K562 (cell line): ENCODE measurements around the gene MYO16. TPM values are rescaled to one million over a fixed set of nuclear protein-coding genes. Genes with fewer than 3 reads are reported as not detected.

ENCODE experiments used
- ATAC-seq: fragments of 200-7000 bp; cut with Tn5 transposase; 3 replicates; pipeline ENCODE4 v1.9.1; 2020; ENCODE audit warnings: moderate library complexity
- BruUV-seq: library from RNA; stranded (reverse); fragments of 400-500 nt; replicated peaks from 2 replicates; lab custom pipeline; 2021; lab: Mats Ljungman, UMichigan
- CTCF ChIA-PET: fragments of 300-600 bp; formaldehyde crosslinking; extraction: SDS; loops from one replicate; lab custom pipeline; 2021; ENCODE audit warnings: low intra/inter-chr PET ratio; lab: Yijun Ruan, JAX
- POLR2A ChIA-PET: fragments of 300-600, 350-650 bp; sonication (Branson Sonifier 250); formaldehyde crosslinking; extraction: SDS; loops from one replicate; lab custom pipeline; 2021; ENCODE audit warnings: antibody characterized with exemption, inconsistent platforms; lab: Yijun Ruan, JAX
- DNase-seq, 4 experiments: peaks; one replicate each; pipeline versions ENCODE4 v3.0.0 to v3.0.0-alpha.2; 2011 to 2018; ENCODE audit warnings: low spot score in 3 of 4, mixed read lengths in 3 of 4; ENCODE audit errors: extremely low read depth in 1 of 4
- FAIRE-seq: peaks from 2 replicates; lab custom pipeline; 2011; peaks lifted over from hg19 to GRCh38; lab: Jason Lieb, UNC
- H2AFZ ChIP-seq: 2 replicates; pipeline ENCODE4 v1.6.0; 2011; ENCODE audit warnings: low read depth, low read length, control low read depth, inconsistent platforms
- H3K27ac ChIP-seq: fragments of 200-600 bp; 3 replicates; pipeline ENCODE4 v1.8.0; 2011; ENCODE audit warnings: low read depth, mild to moderate bottlenecking, control low read depth, inconsistent platforms, low read length, moderate library complexity, mixed read lengths; ENCODE audit errors: extremely low read depth
- H3K27me3 ChIP-seq, 2 experiments: fragments of 300-600 bp in 1 of 2; 2 replicates in 1 of 2; 3 replicates in 1 of 2; pipeline versions ENCODE4 v1.6.0 to v1.8.0; 2011; ENCODE audit warnings: inconsistent platforms in 2 of 2, low read length in 2 of 2, mild to moderate bottlenecking in 1 of 2, mixed read lengths in 1 of 2, moderate library complexity in 1 of 2; ENCODE audit not compliant: control insufficient read depth in 2 of 2, insufficient read depth in 2 of 2
- H3K36me3 ChIP-seq: fragments of 300-600 bp; 3 replicates; pipeline ENCODE4 v1.8.0; 2011; ENCODE audit warnings: mild to moderate bottlenecking, low read length, inconsistent platforms; ENCODE audit not compliant: control insufficient read depth, insufficient read depth
- H3K4me1 ChIP-seq, 2 experiments: fragments of 200-600 bp in 1 of 2; replicated peaks in 1 of 2; 2 replicates in 1 of 2; 3 replicates in 1 of 2; pipeline versions ENCODE4 v1.5.1 to v1.8.0; 2011; ENCODE audit warnings: inconsistent platforms in 2 of 2, low read length in 2 of 2, mild to moderate bottlenecking in 1 of 2, mixed read lengths in 1 of 2, moderate library complexity in 1 of 2; ENCODE audit not compliant: control insufficient read depth in 2 of 2, insufficient read depth in 2 of 2
- H3K4me2 ChIP-seq: 2 replicates; pipeline ENCODE4 v1.6.1; 2011; ENCODE audit warnings: low read length, control low read depth, inconsistent platforms, mixed read lengths; ENCODE audit not compliant: insufficient read depth
- H3K4me3 ChIP-seq: fragments of 200-600 bp; sonication (generic), shearing (Covaris generic); 2 replicates; pipeline ENCODE4 v1.5.1; 2016; ENCODE audit warnings: control low read depth, inconsistent platforms
- H3K79me2 ChIP-seq: fragments of 200-600 bp; 3 replicates; pipeline ENCODE4 v1.8.0; 2011; ENCODE audit warnings: low read length, inconsistent platforms; ENCODE audit not compliant: control insufficient read depth, insufficient read depth
- H3K9ac ChIP-seq, 2 experiments: 2 replicates each; pipeline versions ENCODE4 v1.6.0 to v1.6.1; 2011; ENCODE audit warnings: low read depth in 2 of 2, low read length in 2 of 2, control low read depth in 1 of 2, inconsistent platforms in 1 of 2, mild to moderate bottlenecking in 1 of 2, mixed read lengths in 1 of 2; ENCODE audit not compliant: insufficient read depth in 1 of 2
- H3K9me1 ChIP-seq: one replicate; pipeline ENCODE4 v1.6.0; 2011; ENCODE audit warnings: inconsistent platforms, mild to moderate bottlenecking, low read length, moderate library complexity; ENCODE audit not compliant: control insufficient read depth, insufficient read depth
- H3K9me3 ChIP-seq: replicated peaks from 2 replicates; pipeline ENCODE4 v1.5.1; 2011; ENCODE audit warnings: low read depth, low read length, inconsistent platforms; ENCODE audit not compliant: control insufficient read depth, insufficient read depth
- H4K20me1 ChIP-seq: replicated peaks from 2 replicates; pipeline ENCODE4 v1.6.1; 2011; ENCODE audit warnings: low read length, inconsistent platforms, mixed read lengths; ENCODE audit not compliant: control insufficient read depth, insufficient read depth
- ARID1B ChIP-seq: fragments of 450-650 bp; IDR thresholded peaks from 2 replicates; pipeline ENCODE4 v1.6.1; 2016; ENCODE audit warnings: antibody characterized with exemption, mild to moderate bottlenecking, inconsistent platforms
- CBX5 ChIP-seq: IDR thresholded peaks from 2 replicates; pipeline ENCODE4 v1.6.1; 2014; ENCODE audit warnings: low read depth, borderline replicate concordance
- ELK3 ChIP-seq: fragments of 450-650 bp; formaldehyde crosslinking; IDR thresholded peaks from 2 replicates; pipeline ENCODE4 v1.4.0; 2020; ENCODE audit warnings: mild to moderate bottlenecking
- HMGXB4 ChIP-seq: sonication (generic); formaldehyde crosslinking; IDR thresholded peaks from 2 replicates; pipeline ENCODE4 v1.8.1; 2023; ENCODE audit warnings: mild to moderate bottlenecking, missing genetic modification reagents
- RBM14 ChIP-seq: fragments of 200-400 bp; formaldehyde crosslinking; IDR thresholded peaks from 2 replicates; pipeline ENCODE4 v1.6.1; 2018; ENCODE audit warnings: low read depth, mild to moderate bottlenecking, low read length, moderate library complexity, borderline replicate concordance; ENCODE audit not compliant: insufficient read depth
- ZBTB1 ChIP-seq: sonication (generic); formaldehyde crosslinking; IDR thresholded peaks from 2 replicates; pipeline ENCODE4 v1.8.1; 2023; ENCODE audit warnings: missing genetic modification reagents, low read depth, mild to moderate bottlenecking, borderline replicate concordance
- whole genome bisulfite sequencing: fragments of 100-300 bp; shearing (Covaris generic); methylation state at CpG from one replicate; pipeline ENCODE4 v1.1.6; 2016; ENCODE audit warnings: low coverage, mixed read lengths; ENCODE audit not compliant: insufficient coverage; ENCODE audit errors: missing lambda C conversion rate; 5-methylcytosine and 5-hydroxymethylcytosine counted together
- in situ Hi-C: fragments of 300-500 bp; cut with MboI; formaldehyde crosslinking; loops from 4 replicates; pipeline ENCODE4 v1.15.0; 2018; ENCODE audit warnings: inconsistent platforms, mixed read lengths
- intact Hi-C: fragments of 100-400 bp; cut with micrococcal nuclease; formaldehyde crosslinking; loops from 2 replicates; pipeline ENCODE4 v1.14.2; 2022
- polyA plus RNA-seq, 8 experiments: library from polyadenylated mRNA; depleted of rRNA in 4 of 8; stranded (reverse) in 5 of 8; unstranded in 3 of 8; fragments of >200 nt; fragmentation: Nextera tagmentation in 2 of 8; fragmentation: Illumina TruSeq in 1 of 8; extraction: Ambion mirVana in 2 of 8; extraction: Trizol in 1 of 8; gene quantifications; 2 replicates each; pipeline versions ENCODE4 v1.2.1 to v1.2.3, GENCODE V29; 2011 to 2014; ENCODE audit warnings: inconsistent platforms in 1 of 8, missing spikeins in 1 of 8
- total RNA-seq, 7 experiments: library from RNA; depleted of rRNA in 6 of 7; stranded (reverse); fragments of >200 nt in 6 of 7; fragmentation: Illumina TruSeq in 2 of 7; extraction: Trizol in 2 of 7; gene quantifications; 2 replicates each; pipeline versions ENCODE4 v1.2.1 to v1.2.3, GENCODE V29; 2011 to 2021; ENCODE audit warnings: low replicate concordance in 1 of 7

Gene MYO16
- total and polyA plus RNA-seq, 9 of the 15 experiments (the other 6 are each of a cell fraction or from before 2014, with no cell fraction given): 4.3 to 45.7 (median 12.1) TPM

GRCh38 chr13:109100705-109101304, 471.4 kb downstream of the MYO16 start:
- Histone ChIP-seq H3K27ac (no peak overlapping the region), H3K27me3 (no peaks in the 10 kb centered on the region), H3K4me3 (no peak overlapping the region), H3K9ac (no peak overlapping the region), H3K9me3 (no peaks in the 10 kb centered on the region), H3K4me1 (no peaks in the 10 kb centered on the region), H2AFZ (no peak overlapping the region), H3K79me2 (no peaks in the 10 kb centered on the region), H3K9me1 (no peaks in the 10 kb centered on the region), H3K36me3 (no peaks in the 10 kb centered on the region), H4K20me1 (no peaks in the 10 kb centered on the region), H3K4me2 (no peak overlapping the region)
- POLR2A ChIA-PET: interaction anchor here (0.6 kb wide), 1 partner anchor 425 kb away, joined by 3 read pairs; no protein-coding TSS in a partner anchor
- WGBS: 32% methylated on average over 6 of the region's 8 CpGs
- intact Hi-C loops (no loop called here), in situ Hi-C loops (no loop called here)
- ATAC-seq: no peak
- TF ChIP-seq CBX5 (no peak), RBM14 (no peak), ZBTB1 (CRISPR knock-in tag) (no peak), ARID1B (no peak), ELK3 (no peak), HMGXB4 (CRISPR knock-in tag) (no peak)
- CTCF ChIA-PET: no interaction called here
- no TSS peak for BruUV-seq
- no peak for FAIRE-seq
- no peak for DNase-seq
